22Rv1 (cell line): ENCODE measurements around the gene ZNF384.

Experiments used
- H3K27ac ChIP-seq: fragments of 450-650 bp; 2 replicates; pipeline ENCODE4 v1.5.1; 2017
- ZFX ChIP-seq: fragments of 450-650 bp; IDR thresholded peaks from 2 replicates; pipeline ENCODE4 v1.6.1; 2017; ENCODE audit warnings: antibody characterized with exemption, borderline replicate concordance
- TF ChIP-seq, protein P1 (sequence below): fragments of 450-650 bp; IDR thresholded peaks from 2 replicates; pipeline ENCODE4 v1.5.1; 2017; ENCODE audit warnings: mild to moderate bottlenecking

ZNF384 gene

DNA sequence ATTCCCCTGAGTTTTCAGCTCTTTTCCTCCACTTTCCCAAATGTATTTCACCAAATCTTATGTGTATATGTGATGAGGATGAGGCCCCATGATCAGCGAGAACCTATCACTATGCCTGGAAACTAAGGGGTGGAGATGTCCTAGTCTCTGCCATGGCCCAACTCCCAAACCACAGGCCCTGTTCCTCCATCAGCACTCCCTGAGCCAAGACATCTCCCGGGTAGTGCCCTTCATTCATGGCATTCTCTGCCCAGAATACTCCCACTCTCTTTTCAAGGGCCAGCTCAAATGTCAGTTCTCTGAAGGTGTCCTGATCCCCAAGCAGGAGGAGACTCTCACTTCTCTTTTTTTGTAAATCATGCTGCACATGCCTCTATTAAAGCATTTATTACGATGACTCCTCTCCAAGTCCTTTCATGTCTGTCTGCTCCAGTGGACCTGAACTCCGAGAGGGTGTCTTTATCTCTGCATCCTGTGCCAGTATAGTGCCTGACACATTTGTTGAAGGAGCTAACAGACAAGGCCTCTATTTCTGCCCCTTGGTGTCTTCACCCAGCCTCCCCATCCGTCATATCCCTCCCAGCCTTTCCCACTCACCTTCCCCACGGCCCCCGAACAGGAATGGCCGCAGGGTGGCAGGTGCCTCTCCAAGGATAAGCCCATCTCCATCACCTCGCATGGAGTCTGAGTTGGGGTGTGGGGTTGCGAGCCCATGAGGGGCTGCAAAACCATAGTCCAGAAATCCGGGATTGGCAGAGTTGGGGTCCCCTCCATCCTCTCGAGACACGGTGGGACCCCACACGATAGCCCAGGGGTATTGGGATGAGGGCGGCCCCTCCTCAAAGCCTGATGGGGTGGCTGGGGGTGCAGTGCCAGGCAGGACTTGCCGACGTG is 7.8 kb upstream of the ZNF384 start:
- no peak overlapping the region for H3K27ac ChIP-seq
- no peak for TF ChIP-seq ZFX
- TF ChIP-seq, protein P1, sequence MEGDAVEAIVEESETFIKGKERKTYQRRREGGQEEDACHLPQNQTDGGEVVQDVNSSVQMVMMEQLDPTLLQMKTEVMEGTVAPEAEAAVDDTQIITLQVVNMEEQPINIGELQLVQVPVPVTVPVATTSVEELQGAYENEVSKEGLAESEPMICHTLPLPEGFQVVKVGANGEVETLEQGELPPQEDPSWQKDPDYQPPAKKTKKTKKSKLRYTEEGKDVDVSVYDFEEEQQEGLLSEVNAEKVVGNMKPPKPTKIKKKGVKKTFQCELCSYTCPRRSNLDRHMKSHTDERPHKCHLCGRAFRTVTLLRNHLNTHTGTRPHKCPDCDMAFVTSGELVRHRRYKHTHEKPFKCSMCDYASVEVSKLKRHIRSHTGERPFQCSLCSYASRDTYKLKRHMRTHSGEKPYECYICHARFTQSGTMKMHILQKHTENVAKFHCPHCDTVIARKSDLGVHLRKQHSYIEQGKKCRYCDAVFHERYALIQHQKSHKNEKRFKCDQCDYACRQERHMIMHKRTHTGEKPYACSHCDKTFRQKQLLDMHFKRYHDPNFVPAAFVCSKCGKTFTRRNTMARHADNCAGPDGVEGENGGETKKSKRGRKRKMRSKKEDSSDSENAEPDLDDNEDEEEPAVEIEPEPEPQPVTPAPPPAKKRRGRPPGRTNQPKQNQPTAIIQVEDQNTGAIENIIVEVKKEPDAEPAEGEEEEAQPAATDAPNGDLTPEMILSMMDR, result no peak

DNA sequence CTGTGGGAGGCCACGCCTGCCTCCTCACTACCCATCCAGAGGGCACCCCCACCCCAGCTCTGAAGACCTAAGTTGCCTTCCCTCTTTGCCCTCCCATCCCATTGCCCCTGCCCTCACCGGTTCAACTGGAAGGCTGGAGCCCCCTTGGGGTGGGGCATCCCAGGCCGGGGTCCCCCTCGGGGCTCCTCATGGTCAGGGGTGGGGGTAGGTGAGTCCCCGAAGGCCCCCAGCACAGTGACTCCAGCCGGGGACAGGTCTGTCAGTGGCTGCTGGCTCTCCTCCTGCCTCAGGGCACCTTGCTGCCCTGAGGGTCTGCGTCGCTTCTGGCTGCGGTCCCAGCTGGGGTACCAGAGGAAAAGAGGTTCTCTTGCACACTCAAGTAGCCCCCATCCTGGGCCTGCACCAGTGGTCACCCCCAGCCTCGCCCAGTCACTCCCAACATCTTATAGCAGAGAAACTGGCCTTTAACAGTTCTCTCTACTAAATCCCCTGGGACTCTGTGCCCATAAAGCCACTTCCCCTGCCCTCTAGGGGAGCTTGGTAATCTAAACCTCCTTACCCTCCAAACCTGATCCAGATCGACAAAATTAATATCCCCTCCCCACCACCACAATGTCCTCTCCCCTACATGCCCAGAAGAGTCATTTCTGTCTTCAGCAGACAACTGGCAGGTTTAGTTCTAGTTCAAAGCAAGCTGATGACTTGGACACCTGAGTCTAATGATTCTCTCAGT is 6.3 kb upstream of the ZNF384 start:
- TF ChIP-seq, protein P1, result no peak
- no peak for TF ChIP-seq ZFX

DNA sequence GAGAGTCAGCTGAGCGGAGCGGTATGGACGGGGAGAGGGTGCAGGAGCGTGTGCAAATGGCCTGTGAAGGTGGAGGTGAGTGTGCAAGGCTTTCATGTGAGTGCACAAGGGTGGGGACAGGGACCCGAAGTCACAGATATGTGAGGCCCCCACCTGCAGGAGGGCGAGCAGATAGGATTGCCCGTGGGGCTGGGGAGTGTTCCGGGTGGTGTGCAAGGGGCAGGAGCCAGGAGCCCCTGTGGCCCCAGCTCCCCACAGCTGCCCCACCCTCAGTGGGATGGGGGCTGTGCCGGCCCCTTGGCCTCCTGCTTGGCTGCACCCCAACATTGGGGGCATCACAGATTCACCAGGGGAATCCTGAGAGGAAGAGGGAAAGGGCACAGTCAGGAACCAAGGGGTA is 5.5 kb upstream of the ZNF384 start:
- no peak overlapping the region for H3K27ac ChIP-seq
- TF ChIP-seq ZFX, result no peak
- TF ChIP-seq, protein P1, result no peak

More for the DNA sequence above, 6.3 kb upstream of the ZNF384 start:
- H3K27ac ChIP-seq, result no peak overlapping the region

DNA sequence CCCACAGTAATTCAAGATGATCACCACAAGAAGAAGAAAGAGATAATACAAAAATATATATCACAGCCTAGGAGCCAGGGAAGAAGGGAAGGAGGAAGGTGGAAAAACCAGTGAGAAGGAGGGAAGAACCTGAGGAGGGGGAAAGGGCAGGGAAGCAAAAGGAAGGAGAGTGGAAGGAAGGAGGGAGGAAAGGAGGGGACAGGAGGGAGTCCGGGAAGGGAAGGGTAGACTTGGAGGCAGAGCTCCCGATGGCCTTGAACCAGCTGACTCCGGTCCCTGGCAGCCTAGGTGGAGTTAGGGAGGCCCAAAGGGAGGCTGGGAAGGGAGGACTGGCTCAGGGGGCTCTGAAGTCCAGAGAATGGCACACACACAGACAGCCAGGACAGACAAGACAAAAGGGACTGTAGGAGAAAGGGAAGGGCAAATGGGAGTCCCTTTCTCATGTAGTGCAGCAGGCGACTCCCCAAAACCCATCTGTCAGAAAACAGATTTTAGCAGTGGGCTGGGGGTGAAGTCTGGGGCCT is 4.7 kb upstream of the ZNF384 start:
- H3K27ac ChIP-seq, result no peak overlapping the region

DNA sequence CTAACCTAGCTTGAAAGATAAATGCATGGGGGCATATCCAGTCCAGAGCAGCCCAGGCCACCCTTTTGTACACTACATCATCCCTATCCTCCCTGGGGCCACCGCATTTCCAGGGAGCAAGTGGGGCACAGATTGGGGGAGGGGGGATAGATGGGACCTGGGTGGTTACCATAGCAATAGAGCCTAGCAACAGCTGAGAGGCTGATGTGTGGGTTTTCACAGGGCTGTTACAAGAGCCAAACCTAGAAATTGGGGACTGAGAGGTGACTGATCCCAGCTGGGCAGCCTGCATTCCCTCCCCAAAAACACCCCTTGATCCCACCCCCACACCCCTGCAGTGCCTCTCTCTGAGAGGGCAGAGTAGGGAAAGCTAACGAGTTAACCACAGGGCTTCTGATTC is 3.7 kb upstream of the ZNF384 start:
- H3K27ac ChIP-seq, result no peak overlapping the region
- TF ChIP-seq ZFX, result no peak
- TF ChIP-seq, protein P1, result no peak

More for the DNA sequence above, 4.7 kb upstream of the ZNF384 start:
- TF ChIP-seq, protein P1, result no peak
- TF ChIP-seq ZFX, result no peak

DNA sequence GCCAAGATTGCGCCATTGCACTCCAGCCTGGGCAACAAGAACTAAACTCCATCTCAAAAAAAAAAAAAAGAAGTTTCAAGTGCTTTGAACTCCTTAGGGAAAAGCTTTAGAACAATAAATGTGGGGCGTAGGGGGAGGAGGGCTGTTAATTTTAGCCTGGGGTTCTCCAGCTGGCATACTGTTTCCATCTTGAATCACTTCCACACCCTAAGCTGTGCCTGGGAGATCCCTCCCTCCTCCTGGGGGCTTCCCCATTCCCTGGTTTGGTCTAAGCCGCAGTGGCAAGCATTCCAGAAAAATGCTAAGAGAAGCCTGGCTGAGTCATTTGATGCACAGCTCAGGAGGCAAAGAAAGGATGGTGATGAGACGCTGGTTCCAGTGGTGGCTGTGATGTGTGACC is 2.3 kb upstream of the ZNF384 start:
- H3K27ac ChIP-seq, result no peak overlapping the region
- no peak for TF ChIP-seq ZFX
- TF ChIP-seq, protein P1, result no peak
